Tibial nerve (tissue), 4 donors: ENCODE data around the gene ACSM5.

Source experiments
- EP300 ChIP-seq, 2 donors: sonication (generic); formaldehyde crosslinking; IDR thresholded peaks; one replicate each; pipeline ENCODE4 v1.6.1; 2017; ENCODE audit warnings: antibody characterized with exemption in 2 of 2, mild to moderate bottlenecking in 1 of 2
- TF ChIP-seq, protein P1 (sequence below), 5 experiments: fragments of 200-600 bp in 3 of 5; fragments of 450-650 bp in 2 of 5; sonication (generic) in 3 of 5; IDR thresholded peaks; one replicate each; pipeline ENCODE4 v1.5.1; 2016 to 2019; ENCODE audit warnings: antibody characterized with exemption in 5 of 5, mild to moderate bottlenecking in 3 of 5, moderate library complexity in 2 of 5

DNA sequence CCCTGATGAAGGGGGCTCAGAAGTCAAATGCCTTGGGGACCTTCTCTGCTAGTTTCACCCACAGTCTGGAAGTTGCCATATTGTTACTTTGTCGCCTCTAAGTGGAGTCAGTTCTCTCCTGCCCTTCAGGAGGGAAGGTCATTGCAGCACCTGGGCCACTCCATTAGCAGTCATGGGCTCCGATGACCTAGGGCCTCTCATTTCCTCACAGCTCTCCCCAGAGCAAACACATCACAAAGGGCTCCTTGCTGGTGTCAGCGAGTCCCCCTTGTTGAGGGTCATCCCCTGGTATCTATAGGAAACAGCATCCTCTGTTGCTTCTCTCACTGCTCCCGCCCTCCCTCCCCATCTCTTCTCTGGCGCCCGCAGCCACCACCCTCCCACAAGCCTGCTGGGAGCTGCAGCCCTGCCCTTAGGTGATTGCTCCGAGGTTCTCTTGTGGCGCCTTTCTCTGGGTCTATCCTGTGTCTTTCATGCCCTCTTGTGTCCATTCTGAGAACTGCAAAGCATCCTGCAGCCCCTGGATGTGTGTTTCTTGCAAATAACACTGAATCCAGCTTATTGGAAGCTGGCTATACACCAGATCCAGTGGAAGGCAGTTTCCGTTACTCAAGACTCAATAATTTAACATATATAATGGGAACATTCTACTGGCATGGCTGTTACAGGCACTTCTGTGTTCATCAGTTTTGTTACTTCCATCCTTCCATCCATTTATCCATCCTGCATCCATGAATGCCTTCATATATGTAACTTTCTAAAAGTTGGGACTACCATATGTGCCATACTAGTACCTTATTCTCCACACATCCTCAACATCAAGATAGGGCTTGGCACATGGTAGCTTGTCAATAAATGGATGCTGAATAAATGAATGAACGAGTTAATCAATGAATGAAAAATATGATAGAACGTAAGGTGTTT is 26.0 kb upstream of the ACSM5 start:
- TF ChIP-seq, protein P1, sequence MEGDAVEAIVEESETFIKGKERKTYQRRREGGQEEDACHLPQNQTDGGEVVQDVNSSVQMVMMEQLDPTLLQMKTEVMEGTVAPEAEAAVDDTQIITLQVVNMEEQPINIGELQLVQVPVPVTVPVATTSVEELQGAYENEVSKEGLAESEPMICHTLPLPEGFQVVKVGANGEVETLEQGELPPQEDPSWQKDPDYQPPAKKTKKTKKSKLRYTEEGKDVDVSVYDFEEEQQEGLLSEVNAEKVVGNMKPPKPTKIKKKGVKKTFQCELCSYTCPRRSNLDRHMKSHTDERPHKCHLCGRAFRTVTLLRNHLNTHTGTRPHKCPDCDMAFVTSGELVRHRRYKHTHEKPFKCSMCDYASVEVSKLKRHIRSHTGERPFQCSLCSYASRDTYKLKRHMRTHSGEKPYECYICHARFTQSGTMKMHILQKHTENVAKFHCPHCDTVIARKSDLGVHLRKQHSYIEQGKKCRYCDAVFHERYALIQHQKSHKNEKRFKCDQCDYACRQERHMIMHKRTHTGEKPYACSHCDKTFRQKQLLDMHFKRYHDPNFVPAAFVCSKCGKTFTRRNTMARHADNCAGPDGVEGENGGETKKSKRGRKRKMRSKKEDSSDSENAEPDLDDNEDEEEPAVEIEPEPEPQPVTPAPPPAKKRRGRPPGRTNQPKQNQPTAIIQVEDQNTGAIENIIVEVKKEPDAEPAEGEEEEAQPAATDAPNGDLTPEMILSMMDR (IDR thresholded peaks at IDR 0.05): peak; percentile 43 to 70 (median 65)
- TF ChIP-seq EP300 (IDR thresholded peaks at IDR 0.05): no peak
